ENCODE results near the gene ISCA2.
"Not testable (repeated sequence)": the region's sequence is repeated elsewhere in the genome, so short reads cannot be mapped to it uniquely, and the experiment has no call there.

Gene ISCA2

GRCh38 chr14:74527736-74528280 lies 34.2 kb downstream of the ISCA2 start:
- no peak for DNase-seq (ENCODE audit: low read depth in 1 of 2, low spot score in 1 of 2)

DNA sequence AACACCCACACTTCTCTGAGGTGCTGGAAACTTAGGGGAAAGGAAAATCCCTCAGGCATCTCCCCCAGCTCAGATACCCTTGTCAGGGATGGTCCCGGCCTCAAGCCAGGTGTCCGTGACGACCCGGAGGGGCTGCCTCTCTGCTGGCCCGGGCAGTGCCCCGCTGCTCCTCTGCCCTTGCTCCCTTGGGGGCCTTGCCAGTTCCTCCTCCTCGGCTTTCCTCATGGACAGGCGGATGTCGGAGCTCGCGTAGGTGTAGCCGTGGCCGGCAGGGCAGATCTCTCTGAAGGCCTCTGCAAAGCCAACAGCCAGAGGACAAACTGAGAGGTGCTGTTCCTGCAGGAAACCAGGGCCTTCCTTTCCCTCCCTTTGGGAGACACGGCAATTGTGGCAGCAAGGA lies 34.8 kb downstream of the ISCA2 start:
- no peak for DNase-seq (ENCODE audit: low read depth in 1 of 2, low spot score in 1 of 2)

DNA sequence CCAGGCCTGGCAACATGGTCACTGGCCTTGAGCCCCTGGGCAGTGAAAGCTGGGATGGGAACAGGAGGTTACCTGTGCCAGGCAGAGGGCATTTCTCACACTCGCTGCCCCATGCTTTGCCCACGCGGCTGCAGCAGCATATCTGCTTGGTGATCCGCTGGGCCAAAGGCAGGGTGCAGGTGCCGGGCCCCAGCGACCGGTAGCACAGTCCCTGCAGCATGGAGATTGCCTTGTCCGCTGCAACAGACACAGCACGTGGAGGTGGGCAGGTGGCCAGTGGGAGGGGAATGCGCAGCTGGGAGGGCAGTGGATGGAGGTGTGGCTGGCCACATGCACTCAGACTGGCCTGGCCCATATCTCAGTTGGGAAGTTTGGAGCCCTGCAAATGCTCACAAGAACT lies 35.3 kb downstream of the ISCA2 start:
- no peak for DNase-seq (ENCODE audit: low read depth in 1 of 2, low spot score in 1 of 2)

GRCh38 chr14:74531006-74531405 lies 37.4 kb downstream of the ISCA2 start:
- no peak for DNase-seq (ENCODE audit: low read depth in 1 of 2, low spot score in 1 of 2)

- DNase-seq (ENCODE audit: low read depth in 1 of 2, low spot score in 1 of 2), result no peak
Measured at GRCh38 chr14:74531467-74531866, 37.9 kb downstream of the ISCA2 start.

DNA sequence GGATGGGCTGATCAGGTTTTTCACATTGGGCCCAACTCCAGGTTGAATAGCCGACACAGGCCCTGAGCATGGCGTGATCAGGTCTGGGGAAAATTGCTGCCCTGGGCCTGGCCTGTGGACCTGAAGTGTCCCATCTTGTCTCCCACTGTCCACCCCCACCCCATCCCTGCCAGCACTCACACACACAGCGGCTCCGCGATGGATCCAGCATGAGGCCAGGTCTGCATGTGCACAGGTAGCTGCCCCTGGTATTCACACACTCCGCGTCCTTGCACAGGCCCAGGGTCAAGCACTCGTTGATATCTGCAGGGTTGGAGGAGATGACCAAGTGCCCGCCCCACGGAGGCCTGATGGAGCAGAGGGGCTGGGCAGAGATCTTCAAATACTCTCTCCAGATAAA lies 38.7 kb downstream of the ISCA2 start:
- no peak for DNase-seq (ENCODE audit: low read depth in 1 of 2, low spot score in 1 of 2)

- DNase-seq (ENCODE audit: low read depth in 1 of 2, low spot score in 1 of 2), result no peak
Measured at GRCh38 chr14:74533576-74533975, 40.0 kb downstream of the ISCA2 start.

DNA sequence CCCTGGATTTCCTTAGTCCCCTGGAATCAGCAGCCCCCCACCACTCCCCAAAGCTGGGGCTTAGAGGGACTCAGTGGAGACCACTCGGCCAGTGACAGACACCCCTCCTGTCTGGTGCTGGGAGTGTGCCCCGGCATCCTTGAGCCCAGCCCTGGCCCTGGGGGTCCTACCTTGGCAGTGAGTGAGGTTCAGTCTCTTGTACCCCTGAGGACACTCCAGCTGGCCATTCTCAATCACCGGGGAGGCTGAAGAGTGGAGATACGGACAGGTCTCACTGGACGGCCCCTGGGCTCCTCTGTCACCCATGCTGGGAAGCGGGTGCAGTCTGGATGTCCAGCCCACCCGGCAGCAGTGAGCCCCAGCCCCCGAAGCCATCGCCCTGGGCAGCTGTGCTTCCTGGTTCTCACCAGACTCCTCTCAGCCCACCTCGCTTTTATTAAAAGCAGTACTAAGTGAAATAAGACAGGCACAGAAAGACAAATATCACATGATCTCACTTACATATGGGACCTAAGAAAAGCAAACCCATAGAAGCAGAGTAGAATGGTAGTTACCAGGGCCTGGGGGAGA lies 42.3 kb downstream of the ISCA2 start:
- DNase-seq (ENCODE audit: low read depth in 1 of 2, low spot score in 1 of 2), result no peak

GRCh38 chr14:74536336-74536735 lies 42.8 kb downstream of the ISCA2 start:
- DNase-seq (ENCODE audit: low read depth in 1 of 2, low spot score in 1 of 2), result not testable (repeated sequence)

DNA sequence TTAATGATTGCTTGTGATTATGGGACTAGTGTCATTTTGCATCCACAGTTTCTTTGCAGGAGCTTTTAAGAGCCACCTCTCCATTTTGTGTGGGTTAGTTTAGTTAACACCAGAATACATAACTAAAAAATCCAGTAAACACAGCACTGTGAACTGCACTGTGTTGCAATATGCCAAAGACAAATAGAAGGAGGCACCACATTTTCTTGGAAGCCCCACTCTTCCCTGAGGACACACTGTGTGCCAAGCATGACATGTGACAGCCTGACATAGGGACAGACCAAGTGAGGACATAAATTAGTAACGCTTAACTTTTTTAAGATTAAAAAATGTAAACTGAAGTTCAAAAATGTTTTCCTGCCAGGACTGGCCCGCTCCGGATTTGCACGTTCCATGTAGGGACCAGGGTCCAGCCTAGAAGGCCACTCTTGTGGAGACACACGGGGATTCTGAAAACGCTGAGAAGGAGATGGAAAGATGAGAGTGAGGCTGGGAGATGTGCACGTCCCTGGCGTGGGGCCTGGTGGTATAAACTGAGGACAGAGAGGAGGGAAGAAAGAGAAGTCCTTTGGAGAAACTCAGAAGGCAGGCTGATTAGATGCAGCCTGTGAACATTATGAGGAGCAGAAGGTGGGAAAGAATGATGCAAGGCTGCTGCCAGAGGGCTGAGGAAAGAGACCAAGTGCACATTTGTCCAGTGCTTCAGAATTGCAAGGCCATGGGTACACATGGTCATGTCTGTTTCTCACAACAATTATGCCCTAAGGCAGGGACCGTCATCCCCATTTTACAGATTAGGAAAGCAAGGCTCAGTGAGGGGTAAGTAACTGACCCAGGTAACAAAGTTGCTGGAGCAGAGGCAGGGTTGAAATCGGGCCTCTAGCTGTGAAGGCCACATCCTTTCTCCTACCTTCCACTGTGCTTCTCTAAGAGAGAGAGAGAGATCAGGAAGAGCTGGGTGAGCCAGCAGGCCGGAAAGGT lies 45.1 kb downstream of the ISCA2 start:
- DNase-seq (ENCODE audit: low read depth in 1 of 2, low spot score in 1 of 2), result no peak

GRCh38 chr14:74539503-74539902 lies 45.9 kb downstream of the ISCA2 start:
- no peak for DNase-seq (ENCODE audit: low read depth in 1 of 2, low spot score in 1 of 2)

- no peak for DNase-seq (ENCODE audit: low read depth in 1 of 2, low spot score in 1 of 2)
Measured at GRCh38 chr14:74541225-74541624, 47.7 kb downstream of the ISCA2 start.

DNA sequence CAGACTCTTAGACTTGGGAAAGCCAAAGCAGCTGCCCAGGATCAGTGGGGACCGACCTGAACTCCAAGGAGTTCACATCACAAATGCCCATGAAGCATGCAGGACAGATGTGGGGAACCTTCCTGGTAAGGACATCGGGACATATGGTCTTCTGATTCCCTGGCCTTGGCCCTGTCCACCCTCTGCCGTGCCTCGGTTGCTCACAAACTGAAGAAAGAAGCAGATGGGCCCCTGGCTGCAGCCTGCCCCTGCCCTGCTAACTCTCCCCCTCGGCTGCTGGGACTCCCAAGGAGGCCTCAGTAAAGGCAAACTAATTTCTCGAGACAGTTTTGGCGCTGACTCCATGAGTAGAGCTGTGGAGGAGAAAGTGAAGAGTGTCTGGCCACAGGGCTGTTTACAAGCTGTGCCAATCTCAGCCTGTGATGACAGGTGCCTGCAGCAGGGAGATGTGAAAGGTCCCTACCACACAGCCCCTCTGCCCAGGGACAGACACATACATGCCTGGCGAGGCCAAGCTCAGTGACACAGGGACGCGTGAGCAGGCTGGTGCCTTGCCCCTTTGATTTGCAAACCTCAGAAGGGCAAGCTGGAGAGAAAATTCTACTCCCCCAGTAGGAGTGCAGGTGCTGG lies 48.6 kb downstream of the ISCA2 start:
- DNase-seq (ENCODE audit: low read depth in 1 of 2, low spot score in 1 of 2), result no peak

GRCh38 chr14:74543771-74544438 lies 50.3 kb downstream of the ISCA2 start:
- no peak for DNase-seq (ENCODE audit: low read depth in 1 of 2, low spot score in 1 of 2)

GRCh38 chr14:74545386-74545785 lies 51.8 kb downstream of the ISCA2 start:
- DNase-seq (ENCODE audit: low read depth in 1 of 2, low spot score in 1 of 2), result no peak

DNA sequence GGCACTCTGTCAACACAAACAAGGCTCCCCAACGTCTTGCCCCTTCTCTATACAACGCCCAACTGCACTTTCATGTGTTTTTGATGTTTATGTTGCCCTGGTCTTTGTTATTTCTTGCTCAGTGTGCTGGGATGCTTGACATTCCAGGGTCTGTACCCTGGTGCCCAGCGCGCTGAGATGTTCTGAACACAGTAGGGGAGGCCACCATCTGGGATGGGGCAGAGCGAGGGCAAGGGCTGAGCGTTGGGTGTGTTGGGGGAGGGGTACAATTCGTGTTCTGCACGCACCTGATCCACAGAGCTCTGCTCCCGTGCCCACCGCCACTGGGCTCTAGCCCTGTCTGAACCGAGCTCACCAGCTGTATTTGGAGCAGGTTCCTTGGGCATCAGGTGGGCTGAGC lies 52.9 kb downstream of the ISCA2 start:
- no peak for DNase-seq (ENCODE audit: low read depth in 1 of 2, low spot score in 1 of 2)
